GM12892 (cell line): ENCODE data around the gene PSMC5. TPM values are rescaled to one million over a fixed set of nuclear protein-coding genes. Genes with fewer than 3 reads are reported as not detected.
"Not testable (repeated sequence)": the region's sequence is repeated elsewhere in the genome, so short reads cannot be mapped to it uniquely, and the experiment has no call there.

Source experiments
- DNase-seq: peaks from one replicate; pipeline ENCODE4 v3.0.0; 2011; ENCODE audit not compliant: insufficient read length
- FAIRE-seq: peaks from 2 replicates; lab custom pipeline; 2011; peaks lifted over from hg19 to GRCh38; lab: Jason Lieb, UNC
- POLR2A ChIP-seq: IDR thresholded peaks from 2 replicates; pipeline ENCODE4 v1.6.1; 2011; ENCODE audit warnings: low read depth, low read length, control low read depth
- POLR2AphosphoS5 ChIP-seq: IDR thresholded peaks from 2 replicates; pipeline ENCODE4 v1.6.1; 2011; ENCODE audit warnings: low read depth, low read length, control low read depth
- TAF1 ChIP-seq: IDR thresholded peaks from 2 replicates; pipeline ENCODE4 v1.6.1; 2011; ENCODE audit warnings: low read depth, mild to moderate bottlenecking, control low read depth, low read length, borderline replicate concordance
- polyA plus RNA-seq: library from polyadenylated mRNA; unstranded; fragments of >200 nt; gene quantifications from one replicate; pipeline ENCODE4 v1.2.1, GENCODE V29; 2012; ENCODE audit warnings: missing spikeins, inconsistent platforms; ENCODE audit not compliant: missing spikeins

PSMC5 gene
- 119 TPM for polyA plus RNA-seq

DNA sequence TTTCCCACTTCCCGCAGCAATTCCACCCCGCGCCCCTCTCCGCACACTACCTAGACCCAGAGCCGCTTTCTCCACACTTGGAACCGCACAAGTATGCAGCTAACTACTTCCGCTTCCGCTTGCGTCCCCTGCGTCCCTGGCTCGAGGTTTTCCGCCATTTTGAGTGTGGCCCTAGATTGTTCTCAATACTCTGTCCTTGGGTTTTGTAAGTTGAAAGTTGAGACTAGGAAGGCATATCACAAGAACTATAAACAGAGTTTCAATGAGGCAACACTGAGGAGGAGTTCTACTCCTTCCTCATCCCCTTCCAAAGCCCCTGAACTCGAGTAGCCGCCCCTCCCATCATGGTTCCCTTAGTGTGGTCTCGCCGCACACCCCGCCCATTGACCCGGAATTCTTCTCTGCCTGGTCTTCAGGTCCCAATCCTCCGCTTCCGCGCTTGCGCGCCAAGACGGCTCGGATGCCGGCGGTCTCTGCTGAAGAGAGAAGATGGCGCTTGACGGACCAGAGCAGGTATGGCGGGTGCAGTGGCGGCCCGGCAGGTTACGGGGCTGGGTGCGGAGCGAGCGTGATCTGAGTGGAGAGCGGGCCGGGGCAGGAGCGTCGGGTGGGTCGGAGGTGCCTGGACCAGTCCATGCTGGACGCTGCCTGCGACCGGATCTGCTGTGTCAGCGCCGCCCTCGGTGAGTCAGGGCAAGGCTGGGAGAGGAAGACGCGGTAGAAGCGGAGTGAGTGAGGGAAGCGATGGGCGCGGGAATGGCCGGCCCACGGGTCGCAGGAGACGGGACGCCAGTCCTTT is at the start of gene PSMC5, which contains the start of gene FTSJ3:
PSMC5 (plus strand) TSS at position 430 of the 799 bp plus-strand sequence; CDS start at position 490, 60 bp downstream.
FTSJ3 (minus strand) TSS at position 662 of the 799 bp plus-strand sequence. CDS start 761 bp downstream, outside the sequence.
- peak; percentile 72; the same call in 1 of the 2 replicates for TF ChIP-seq TAF1
- TF ChIP-seq POLR2A, result peak; percentile 93
- TF ChIP-seq POLR2AphosphoS5, result peak; percentile 94
- FAIRE-seq, result peak; percentile 98

DNA sequence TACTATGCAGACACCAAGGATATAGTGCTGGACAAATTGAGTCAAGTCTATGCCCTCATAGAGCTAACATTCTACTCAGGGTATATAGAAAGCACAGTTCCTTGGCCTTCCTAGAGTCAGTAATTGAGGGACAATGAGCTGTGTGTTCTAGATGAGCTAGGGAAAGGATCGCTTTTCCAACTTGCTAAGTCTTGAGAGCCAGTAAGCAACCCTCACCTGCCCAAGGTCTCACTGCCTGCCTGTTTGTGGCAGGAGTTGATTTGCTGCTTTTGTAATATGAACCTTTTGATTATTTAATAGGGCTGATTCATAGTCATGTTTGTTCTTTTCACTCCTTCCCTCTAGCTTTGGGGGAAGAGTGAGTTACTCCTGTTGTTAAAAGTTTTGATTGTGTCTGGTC is 46.7 kb upstream of the PSMC5 start:
- no peak for FAIRE-seq
- TF ChIP-seq TAF1 (no peak), POLR2AphosphoS5 (no peak), POLR2A (no peak)
- DNase-seq, result no peak

More for the DNA sequence above, at the start of gene PSMC5, which contains the start of gene FTSJ3:
- DNase-seq, result peak; percentile 85

DNA sequence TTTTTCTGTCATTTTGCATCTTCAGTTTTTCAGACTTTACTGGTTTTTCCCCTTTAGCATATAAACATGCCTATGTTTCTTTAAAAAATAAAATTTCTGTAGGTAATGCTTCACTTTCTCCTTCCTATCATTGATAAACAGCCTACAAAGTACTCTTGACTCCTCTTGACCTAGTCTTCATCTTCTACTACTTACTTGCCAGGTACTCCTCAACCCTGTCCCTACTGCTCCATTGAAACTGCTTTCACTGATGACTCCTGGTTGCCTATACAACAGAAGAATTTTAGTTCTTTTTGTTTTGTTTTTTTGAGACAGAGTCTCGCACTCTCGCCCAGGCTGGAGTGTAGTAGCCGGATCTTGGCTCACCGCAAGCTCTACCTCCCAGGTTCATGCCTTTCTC is 46.3 kb upstream of the PSMC5 start:
- no peak for TF ChIP-seq POLR2AphosphoS5
- no peak for TF ChIP-seq TAF1
- no peak for TF ChIP-seq POLR2A
- FAIRE-seq (no peak), DNase-seq (no peak)

DNA sequence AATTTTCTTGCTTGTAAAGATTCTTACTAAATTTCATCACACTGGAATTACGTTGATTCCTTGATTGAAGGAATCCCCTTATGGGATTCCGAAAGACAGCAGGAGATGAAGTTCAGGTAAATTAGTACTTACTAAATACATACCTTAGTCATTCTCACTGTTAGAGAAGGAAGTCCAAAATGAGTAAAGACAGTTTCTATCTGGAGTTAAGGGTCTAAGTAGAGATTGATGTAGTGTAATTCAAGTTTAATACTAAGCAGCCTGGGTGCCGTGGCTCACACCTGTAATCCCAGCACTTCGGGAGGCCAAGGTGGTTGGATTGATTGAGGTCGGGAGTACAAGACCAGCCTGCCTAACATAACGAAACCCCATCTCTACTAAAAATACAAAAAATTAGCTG is 43.7 kb upstream of the PSMC5 start:
- DNase-seq (no peak), FAIRE-seq (no peak)
- TF ChIP-seq POLR2AphosphoS5, result no peak
- no peak for TF ChIP-seq TAF1

DNA sequence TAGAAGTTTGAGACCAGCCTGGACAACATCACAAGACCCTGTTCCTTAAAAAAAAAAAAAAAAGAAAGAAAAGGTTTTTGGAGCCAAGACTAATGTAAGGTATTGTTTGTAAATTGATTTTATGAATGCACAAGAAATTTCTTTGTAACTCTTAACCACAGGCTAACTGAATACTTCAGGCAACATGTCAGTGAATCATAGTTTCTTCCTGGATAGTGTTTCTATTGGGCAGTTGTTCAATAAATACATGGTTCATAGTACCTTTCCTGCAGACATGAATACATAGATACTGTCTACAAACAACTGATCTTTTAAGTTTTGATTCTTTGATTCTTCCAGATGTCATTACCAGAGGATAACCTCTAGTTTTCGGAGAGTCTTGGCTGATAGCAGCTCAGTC is 41.7 kb upstream of the PSMC5 start:
- no peak for FAIRE-seq
- no peak for DNase-seq
- no peak for TF ChIP-seq POLR2AphosphoS5

DNA sequence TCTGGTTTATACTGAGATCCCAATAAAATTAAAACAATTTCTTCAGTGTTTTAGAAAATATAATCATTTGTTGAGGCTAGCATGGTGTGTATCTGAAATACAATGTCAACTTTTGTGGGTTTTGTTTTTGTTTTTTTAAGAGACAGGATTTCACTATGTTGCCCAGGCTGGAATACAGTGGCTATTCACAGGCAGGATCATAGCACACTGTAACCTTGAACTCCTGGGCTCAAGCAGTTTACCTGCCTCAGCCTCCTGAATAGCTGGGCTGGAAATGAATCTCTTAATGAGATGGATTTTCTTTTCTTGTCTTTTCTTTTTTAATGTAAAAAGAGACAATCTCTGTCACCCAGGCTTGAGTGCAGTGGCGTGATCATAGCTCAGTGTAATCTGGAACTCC is 41.1 kb upstream of the PSMC5 start:
- DNase-seq (no peak), FAIRE-seq (no peak)
- TF ChIP-seq POLR2A (no peak), POLR2AphosphoS5 (no peak), TAF1 (no peak)

DNA sequence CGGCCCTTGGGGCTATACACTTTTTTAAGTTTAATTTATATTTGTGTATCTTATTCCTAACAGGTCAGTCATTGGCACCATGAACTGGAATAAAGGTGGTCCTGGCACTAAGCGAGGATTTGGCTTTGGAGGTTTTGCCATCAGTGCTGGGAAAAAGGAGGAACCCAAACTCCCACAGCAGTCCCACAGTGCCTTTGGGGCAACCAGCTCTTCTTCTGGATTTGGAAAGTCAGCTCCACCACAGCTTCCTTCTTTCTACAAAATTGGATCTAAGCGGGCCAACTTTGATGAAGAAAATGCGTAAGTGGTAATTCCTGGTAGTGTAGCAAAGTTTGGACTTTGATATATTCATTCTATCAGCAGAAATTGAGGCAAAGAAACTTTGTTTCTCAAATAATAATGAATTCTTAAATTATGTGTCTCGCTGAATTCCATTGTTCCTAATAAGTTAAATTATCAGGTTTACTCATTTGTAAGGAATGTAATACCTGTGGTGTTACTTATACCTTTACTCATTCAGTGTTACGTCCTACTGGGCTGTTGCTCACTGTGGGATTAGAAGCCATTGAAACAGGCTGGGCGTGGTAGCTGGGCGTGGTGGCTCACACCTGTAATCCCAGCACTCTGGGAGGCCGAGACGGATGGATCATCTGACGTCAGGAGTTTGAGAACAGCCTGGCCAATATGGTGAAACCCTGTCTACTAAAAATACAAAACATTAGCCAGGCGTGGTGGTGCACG is 40.1 kb upstream of the PSMC5 start:
- DNase-seq, result no peak
- TF ChIP-seq POLR2A (no peak), POLR2AphosphoS5 (no peak), TAF1 (no peak)
- no peak for FAIRE-seq

DNA sequence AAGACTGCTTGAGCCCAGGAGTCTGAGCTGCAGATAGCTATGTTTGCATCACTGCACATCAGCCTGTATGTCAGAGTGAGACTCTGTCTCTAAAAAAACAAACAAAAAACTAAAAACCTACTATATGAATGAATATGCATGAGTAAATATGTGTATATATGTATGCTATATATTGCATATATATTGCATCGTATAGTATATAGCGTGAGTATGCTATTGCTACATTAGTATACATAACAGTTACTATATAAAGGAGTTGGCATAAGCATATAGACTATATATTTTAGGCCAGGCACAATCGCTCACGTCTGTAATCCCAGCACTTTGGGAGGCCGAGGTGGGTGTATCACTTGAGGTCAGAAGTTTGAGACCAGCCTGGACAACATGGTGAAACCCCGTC is 37.2 kb upstream of the PSMC5 start:
- FAIRE-seq, result no peak
- TF ChIP-seq POLR2AphosphoS5 (no peak), POLR2A (no peak), TAF1 (no peak)
- no peak for DNase-seq

DNA sequence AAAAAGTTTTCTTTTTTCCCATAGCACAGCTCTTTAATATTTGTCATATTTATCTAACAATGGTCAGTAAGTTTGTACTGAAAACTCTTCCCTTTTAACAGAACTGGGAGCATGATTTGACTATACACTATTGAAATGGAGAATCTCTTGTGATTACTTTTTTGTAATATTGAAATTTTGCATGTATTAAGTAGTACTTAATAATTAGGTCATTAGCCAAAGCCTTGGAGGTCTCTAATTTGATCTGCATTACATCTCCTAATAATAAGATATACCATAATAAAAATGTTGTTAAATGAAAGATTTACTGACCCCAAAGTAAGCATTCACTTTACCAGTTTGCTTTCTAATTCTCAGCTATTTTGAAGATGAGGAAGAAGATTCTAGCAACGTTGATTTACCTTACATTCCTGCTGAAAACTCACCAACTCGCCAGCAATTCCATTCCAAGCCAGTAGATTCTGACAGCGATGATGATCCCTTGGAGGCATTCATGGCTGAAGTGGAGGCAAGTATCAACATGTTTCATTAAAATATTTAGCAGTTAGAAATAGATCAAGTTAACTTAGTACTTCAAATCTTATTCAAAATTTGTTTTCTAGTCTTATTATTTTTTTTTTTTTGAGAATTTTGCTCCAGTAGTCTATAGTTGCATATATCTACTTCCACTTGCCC is 35.0 kb upstream of the PSMC5 start:
- DNase-seq, result no peak
- no peak for FAIRE-seq
- TF ChIP-seq POLR2AphosphoS5 (no peak), TAF1 (no peak), POLR2A (no peak)

DNA sequence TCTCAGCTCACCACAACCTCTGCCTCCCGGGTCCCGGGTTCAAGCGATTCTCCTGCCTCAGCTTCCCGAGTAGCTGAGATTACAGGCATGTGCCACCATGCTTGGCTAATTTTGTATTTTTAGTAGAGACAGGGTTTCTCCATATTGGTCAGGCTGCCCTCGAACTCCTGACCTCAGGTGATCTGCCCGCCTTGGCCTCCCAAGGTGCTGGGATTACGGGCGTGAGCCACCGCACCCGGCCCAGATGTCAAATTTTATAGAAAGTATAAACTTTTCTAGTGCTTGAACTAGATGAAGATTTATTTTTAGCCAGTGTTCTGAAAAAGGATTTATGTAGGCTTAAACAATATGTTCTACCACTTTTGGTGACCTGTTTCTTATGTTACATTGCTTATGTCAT is 30.9 kb upstream of the PSMC5 start:
- DNase-seq, FAIRE-seq: not testable (repeated sequence)

DNA sequence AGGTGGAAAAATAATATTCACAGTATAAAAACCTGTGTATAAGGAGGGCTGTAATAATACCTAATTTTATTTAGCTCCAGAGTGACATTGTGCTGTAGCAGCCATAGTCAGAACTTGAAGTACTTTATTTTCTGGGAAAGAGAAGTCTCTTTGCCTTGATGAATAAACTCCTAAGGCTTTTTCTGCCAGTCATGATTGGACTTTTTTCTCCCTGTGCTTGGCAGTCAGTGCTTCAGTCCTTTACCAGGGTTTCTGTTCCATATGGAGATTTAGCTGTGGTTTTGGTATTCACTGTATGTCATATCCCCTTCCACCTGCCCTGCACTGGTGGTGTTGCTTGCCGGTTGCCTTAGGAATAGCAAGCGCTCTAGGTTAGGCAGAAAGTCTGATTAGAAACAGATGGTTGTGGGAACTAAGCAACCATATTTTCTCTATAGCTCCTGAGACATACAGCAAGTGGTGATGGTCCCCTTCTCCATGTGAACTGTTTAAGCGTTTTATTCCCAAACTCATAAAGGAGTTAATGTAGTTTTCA is 28.6 kb upstream of the PSMC5 start:
- no peak for DNase-seq
- TF ChIP-seq POLR2A (no peak), TAF1 (no peak), POLR2AphosphoS5 (no peak)
- FAIRE-seq, result no peak
